OCI-LY7 (cell line): Measurements from ENCODE around the gene MYBPC2. TPM values are rescaled to one million over a fixed set of nuclear protein-coding genes. Genes with fewer than 3 reads are reported as not detected.

Experiments used
- BruUV-seq: library from RNA; stranded (reverse); fragments of 400-500 nt; replicated peaks from 2 replicates; lab custom pipeline; 2021; lab: Mats Ljungman, UMichigan
- CTCF ChIA-PET: fragments of 300-600 bp; sonication (Branson Sonifier 250); formaldehyde crosslinking; loops from one replicate; lab custom pipeline; 2022; ENCODE audit warnings: antibody characterized with exemption; ENCODE audit not compliant: unreplicated experiment; lab: Charles Lee
- POLR2A ChIA-PET: fragments of 300-600 bp; sonication (Branson Sonifier 250); formaldehyde crosslinking; loops from one replicate; lab custom pipeline; 2022; ENCODE audit warnings: antibody characterized with exemption; lab: Charles Lee
- DNase-seq: peaks from one replicate; pipeline ENCODE4 v3.0.0-alpha.2; 2015; ENCODE audit warnings: low spot score
- H2AFZ ChIP-seq: fragments of 200-600 bp; sonication (generic), shearing (Covaris generic); 2 replicates; pipeline ENCODE4 v1.6.1; 2014; ENCODE audit warnings: mild to moderate bottlenecking, antibody characterized with exemption, low read length, moderate library complexity
- H3K27ac ChIP-seq: fragments of 200-600 bp; sonication (generic); 2 replicates; pipeline ENCODE4 v1.5.1; 2014; ENCODE audit warnings: mixed run types, low read depth, mild to moderate bottlenecking, moderate library complexity, low read length, inconsistent platforms; ENCODE audit not compliant: poor library complexity, severe bottlenecking
- H3K36me3 ChIP-seq: fragments of 200-600 bp; sonication (generic); 2 replicates; pipeline ENCODE4 v1.6.1; 2014; ENCODE audit warnings: mild to moderate bottlenecking, antibody characterized with exemption, low read length, moderate library complexity, mixed read lengths; ENCODE audit not compliant: insufficient read depth
- H3K4me1 ChIP-seq: fragments of 200-600 bp; sonication (generic); 2 replicates; pipeline ENCODE4 v1.5.1; 2014; ENCODE audit warnings: mild to moderate bottlenecking, low read length; ENCODE audit not compliant: insufficient read depth, poor library complexity, severe bottlenecking
- H3K4me2 ChIP-seq: fragments of 200-600 bp; sonication (generic); 2 replicates; pipeline ENCODE4 v1.6.1; 2014; ENCODE audit warnings: mild to moderate bottlenecking, low read length
- H3K4me3 ChIP-seq: fragments of 200-600 bp; sonication (generic); 2 replicates; pipeline ENCODE4 v1.5.1; 2014; ENCODE audit warnings: mild to moderate bottlenecking, low read depth, low read length; ENCODE audit not compliant: poor library complexity, severe bottlenecking
- H3K79me2 ChIP-seq: fragments of 200-600 bp; sonication (generic); 2 replicates; pipeline ENCODE4 v1.6.1; 2016; ENCODE audit warnings: low read depth, mild to moderate bottlenecking, low read length, moderate library complexity, mixed read lengths; ENCODE audit not compliant: insufficient read depth
- H3K9me2 ChIP-seq: fragments of 200-600 bp; sonication (generic); 2 replicates; pipeline ENCODE4 v1.6.1; 2016; ENCODE audit warnings: mild to moderate bottlenecking, low read length, mixed read lengths; ENCODE audit not compliant: insufficient read depth
- H3K9me3 ChIP-seq: fragments of 200-600 bp; sonication (generic); 2 replicates; pipeline ENCODE4 v1.6.1; 2014; ENCODE audit warnings: mild to moderate bottlenecking, mixed run types, low read length, mixed read lengths
- H4K20me1 ChIP-seq: fragments of 200-600 bp; sonication (generic); 2 replicates; pipeline ENCODE4 v1.6.1; 2014; ENCODE audit warnings: mild to moderate bottlenecking, antibody characterized with exemption, low read length, moderate library complexity, mixed read lengths; ENCODE audit not compliant: insufficient read depth
- CTCF ChIP-seq: fragments of 200-600 bp; sonication (generic); conservative IDR thresholded peaks from 2 replicates; pipeline ENCODE4 v1.5.1; 2014; ENCODE audit warnings: mild to moderate bottlenecking, antibody characterized with exemption, low read length, moderate library complexity, mixed read lengths
- EZH2phosphoT487 ChIP-seq: fragments of 200-600 bp; sonication (generic); IDR thresholded peaks from 2 replicates; pipeline ENCODE4 v1.6.1; 2018; ENCODE audit warnings: low read depth, borderline replicate concordance, mild to moderate bottlenecking, mixed run types, antibody characterized with exemption, low read length, moderate library complexity, mixed read lengths
- intact Hi-C: fragments of 100-400 bp; cut with micrococcal nuclease; formaldehyde crosslinking; loops from one replicate; pipeline ENCODE4 v1.10.0; 2022; ENCODE audit not compliant: unreplicated experiment
- total RNA-seq, 2 experiments: library from RNA; depleted of rRNA in 1 of 2; stranded (reverse); fragments of >200 nt in 1 of 2; shearing (Covaris generic) in 1 of 2; gene quantifications; 2 replicates each; pipeline ENCODE4 v1.2.3, GENCODE V29; 2014 to 2022

Gene MYBPC2
- total RNA-seq, 2 experiments from 2014 or later = 15.4 to 28.2 TPM

GRCh38 chr19:50458396-50459066 lies 25.8 kb downstream of the MYBPC2 start:
- no peak overlapping the region for H3K27ac ChIP-seq
- no peak for DNase-seq
- no peaks in the 10 kb centered on the region for H3K9me3 ChIP-seq
- no peaks in the 10 kb centered on the region for H3K36me3 ChIP-seq
- H3K4me1 ChIP-seq = peaks cover 25% of the 10 kb centered on the region
- no peak overlapping the region for H2AFZ ChIP-seq
- no peaks in the 10 kb centered on the region for H3K79me2 ChIP-seq
- TF ChIP-seq CTCF = no peak
- TF ChIP-seq EZH2phosphoT487 = no peak
- H3K9me2 ChIP-seq = no peaks in the 10 kb centered on the region
- POLR2A ChIA-PET = no interaction called here
- CTCF ChIA-PET = no interaction called here
- H4K20me1 ChIP-seq = no peaks in the 10 kb centered on the region
- intact Hi-C loops = no loop called here
- no TSS peak for BruUV-seq
- no peak overlapping the region for H3K4me3 ChIP-seq
- no peak overlapping the region for H3K4me2 ChIP-seq

GRCh38 chr19:50459067-50459456 lies 26.4 kb downstream of the MYBPC2 start:
- CTCF ChIA-PET = no interaction called here
- Histone ChIP-seq H2AFZ (no peak overlapping the region), H3K27ac (no peak overlapping the region), H3K36me3 (no peaks in the 10 kb centered on the region), H4K20me1 (no peaks in the 10 kb centered on the region), H3K9me3 (no peaks in the 10 kb centered on the region), H3K4me3 (no peak overlapping the region), H3K9me2 (no peaks in the 10 kb centered on the region), H3K79me2 (no peaks in the 10 kb centered on the region), H3K4me1 (peaks cover 25% of the 10 kb centered on the region), H3K4me2 (no peak overlapping the region)
- no TSS peak for BruUV-seq
- intact Hi-C loops = no loop called here
- no peak for TF ChIP-seq CTCF
- no peak for TF ChIP-seq EZH2phosphoT487
- DNase-seq = no peak
- POLR2A ChIA-PET = no interaction called here

GRCh38 chr19:50459638-50460037 lies 26.9 kb downstream of the MYBPC2 start:
- Histone ChIP-seq H2AFZ (peak overlapping the region; percentile 47), H3K79me2 (no peaks in the 10 kb centered on the region), H3K9me2 (no peaks in the 10 kb centered on the region), H3K4me1 (peaks cover 25% of the 10 kb centered on the region), H3K36me3 (no peaks in the 10 kb centered on the region), H3K4me2 (peak overlapping the region; percentile 56), H3K27ac (peak overlapping the region; percentile 81), H4K20me1 (no peaks in the 10 kb centered on the region), H3K4me3 (peak overlapping the region; percentile 26), H3K9me3 (no peaks in the 10 kb centered on the region)
- POLR2A ChIA-PET = no interaction called here
- BruUV-seq = no TSS peak
- intact Hi-C loops = no loop called here
- DNase-seq = no peak
- TF ChIP-seq EZH2phosphoT487 = no peak
- TF ChIP-seq CTCF = no peak
- CTCF ChIA-PET = interaction anchor here (0.6 kb wide), 1 partner anchor 24 kb away, joined by 3 read pairs; no protein-coding TSS in a partner anchor
